Hematopoietic multipotent progenitor cell treated with erythropoietin and hydrocortisone succinate and interleukin-3 and kit ligand, for 17 days (in vitro differentiated cells): ENCODE results near the gene ATP5PB.

Experiments
- DNase-seq: peaks from one replicate; pipeline ENCODE4 v3.0.0-alpha.2; 2015; ENCODE audit warnings: low spot score

Gene ATP5PB

GRCh38 chr1:111448918-111449702 lies at the start of gene ATP5PB, which contains the start of gene WDR77:
TSS of gene ATP5PB (plus strand) at chr1:111449464. CDS start at chr1:111449542, 78 bp downstream.
TSS of gene WDR77 (minus strand) at chr1:111449256. CDS start at chr1:111449169, 87 bp downstream.
- DNase-seq = peak; percentile 99

- DNase-seq = peak; percentile 59
These were observed 49.3 kb upstream of the ATP5PB start for GRCh38 chr1:111399792-111400610.

GRCh38 chr1:111402083-111402482 lies 47.2 kb upstream of the ATP5PB start:
- DNase-seq = no peak

DNA sequence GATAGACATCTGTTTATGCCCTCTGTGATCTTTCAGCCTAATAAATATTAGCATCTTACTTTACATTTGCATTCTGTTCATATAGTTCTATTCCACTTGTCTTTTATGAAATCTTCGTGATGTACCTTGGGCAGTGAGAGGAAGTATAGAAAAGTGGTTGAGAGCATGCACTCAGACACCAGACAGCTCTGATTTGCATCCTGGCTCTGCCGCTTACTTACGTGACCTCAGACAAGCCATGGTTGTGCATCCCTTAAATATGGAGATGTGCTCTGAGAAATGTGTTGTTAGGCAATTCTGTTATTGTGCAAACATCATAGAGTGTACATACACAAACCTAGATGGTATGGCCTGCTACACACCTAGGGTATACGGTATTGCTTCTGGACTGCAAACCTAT lies 44.7 kb upstream of the ATP5PB start:
- DNase-seq = no peak

GRCh38 chr1:111406321-111406768 lies 42.9 kb upstream of the ATP5PB start:
- no peak for DNase-seq

- DNase-seq = no peak
These were observed 42.0 kb upstream of the ATP5PB start for GRCh38 chr1:111407301-111407700.

- no peak for DNase-seq
These were observed 36.4 kb upstream of the ATP5PB start for GRCh38 chr1:111412839-111413238.

DNA sequence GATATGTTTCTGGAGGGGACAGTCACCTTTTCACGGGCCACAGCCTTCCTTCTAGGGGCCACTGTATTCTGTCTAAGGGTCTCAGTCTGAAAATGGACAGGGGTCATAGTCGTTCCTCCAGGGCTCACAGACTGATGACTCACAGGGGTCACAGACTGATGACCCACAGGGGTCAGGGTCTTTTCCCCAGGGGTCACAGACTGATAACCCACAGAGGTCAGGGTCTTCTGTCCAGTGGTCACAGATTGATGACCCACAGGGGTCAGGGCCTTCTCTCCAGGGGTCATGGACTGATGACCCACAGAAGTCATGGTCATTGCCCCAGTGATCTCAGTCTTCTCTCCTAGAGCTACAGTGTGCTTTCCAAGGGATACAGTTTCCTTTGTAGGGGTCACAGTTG lies 34.5 kb upstream of the ATP5PB start:
- no peak for DNase-seq

DNA sequence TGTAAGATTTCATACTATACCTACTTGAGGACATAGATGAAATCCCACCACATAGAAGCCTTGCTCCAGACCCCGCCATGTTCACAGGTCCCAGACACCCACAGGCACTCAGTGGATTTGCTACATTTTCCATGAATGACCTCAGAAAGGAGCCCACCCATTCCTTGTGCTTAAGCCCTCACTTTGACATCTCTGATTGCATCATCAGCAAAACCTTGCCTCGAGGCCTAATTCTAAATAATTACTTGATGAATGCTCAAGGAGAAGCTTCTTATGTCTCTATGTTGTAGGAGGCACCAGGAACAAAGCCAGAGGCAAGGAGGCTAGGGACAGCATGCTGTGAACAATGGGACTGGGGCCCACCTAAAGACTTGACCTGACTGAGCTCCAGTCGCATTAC lies 33.8 kb upstream of the ATP5PB start:
- DNase-seq = no peak

DNA sequence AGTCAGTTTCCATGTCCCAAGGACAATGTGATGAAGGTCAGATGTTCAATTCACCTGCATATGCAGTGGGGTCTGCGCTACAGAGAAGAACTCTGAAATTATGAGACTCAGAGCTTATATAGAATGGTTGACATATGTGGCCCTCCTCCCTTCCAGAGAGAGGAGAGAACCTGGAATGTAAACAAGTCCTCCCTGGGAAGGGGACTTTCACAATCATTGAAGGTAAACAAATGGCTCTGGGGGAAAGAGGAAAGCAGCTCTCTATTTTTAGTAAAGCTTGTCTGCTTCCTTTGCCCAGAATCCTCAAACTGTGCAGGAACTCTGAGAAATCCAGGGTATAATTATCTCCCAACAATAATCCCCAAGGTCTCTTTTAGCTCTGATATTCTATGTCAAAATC lies 31.5 kb upstream of the ATP5PB start:
- DNase-seq = no peak

DNA sequence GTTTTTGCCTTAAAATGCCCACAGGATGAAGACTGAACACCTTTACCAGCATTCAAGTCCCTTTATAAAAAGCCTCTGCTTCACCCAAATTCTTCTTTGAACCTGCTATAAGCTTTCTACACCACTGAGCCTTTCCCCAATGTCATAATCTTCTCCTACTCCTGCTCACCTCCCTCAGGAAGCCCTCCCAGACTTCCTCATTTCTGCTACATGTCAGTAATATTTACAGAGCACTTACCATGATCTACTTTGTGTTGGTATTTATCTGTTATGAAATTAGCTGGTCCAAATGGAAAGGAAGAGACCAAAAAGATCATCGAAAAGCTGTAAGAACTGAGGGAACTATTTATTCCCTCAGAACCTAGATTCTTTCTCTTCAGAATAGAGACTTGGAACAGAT lies 30.2 kb upstream of the ATP5PB start:
- no peak for DNase-seq

DNA sequence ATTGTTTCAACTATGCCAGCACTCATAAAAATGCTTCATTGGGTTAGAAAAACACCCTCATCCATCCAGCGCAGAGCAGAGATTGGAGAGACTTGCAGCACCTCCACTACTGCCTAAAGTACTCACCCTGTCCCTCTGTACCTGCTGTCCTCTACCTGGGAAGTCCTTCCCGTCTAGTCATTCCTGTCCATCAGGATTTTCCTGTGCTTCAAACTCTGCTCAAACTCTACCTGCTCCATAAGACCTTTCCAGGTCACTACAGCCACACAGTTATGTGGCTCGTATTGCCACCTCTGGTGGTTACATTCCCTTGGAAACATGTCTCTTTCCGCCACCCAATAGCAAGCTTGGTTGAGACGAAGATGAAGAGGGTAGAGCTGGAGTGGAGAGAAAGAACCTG lies 28.9 kb upstream of the ATP5PB start:
- DNase-seq = no peak

DNA sequence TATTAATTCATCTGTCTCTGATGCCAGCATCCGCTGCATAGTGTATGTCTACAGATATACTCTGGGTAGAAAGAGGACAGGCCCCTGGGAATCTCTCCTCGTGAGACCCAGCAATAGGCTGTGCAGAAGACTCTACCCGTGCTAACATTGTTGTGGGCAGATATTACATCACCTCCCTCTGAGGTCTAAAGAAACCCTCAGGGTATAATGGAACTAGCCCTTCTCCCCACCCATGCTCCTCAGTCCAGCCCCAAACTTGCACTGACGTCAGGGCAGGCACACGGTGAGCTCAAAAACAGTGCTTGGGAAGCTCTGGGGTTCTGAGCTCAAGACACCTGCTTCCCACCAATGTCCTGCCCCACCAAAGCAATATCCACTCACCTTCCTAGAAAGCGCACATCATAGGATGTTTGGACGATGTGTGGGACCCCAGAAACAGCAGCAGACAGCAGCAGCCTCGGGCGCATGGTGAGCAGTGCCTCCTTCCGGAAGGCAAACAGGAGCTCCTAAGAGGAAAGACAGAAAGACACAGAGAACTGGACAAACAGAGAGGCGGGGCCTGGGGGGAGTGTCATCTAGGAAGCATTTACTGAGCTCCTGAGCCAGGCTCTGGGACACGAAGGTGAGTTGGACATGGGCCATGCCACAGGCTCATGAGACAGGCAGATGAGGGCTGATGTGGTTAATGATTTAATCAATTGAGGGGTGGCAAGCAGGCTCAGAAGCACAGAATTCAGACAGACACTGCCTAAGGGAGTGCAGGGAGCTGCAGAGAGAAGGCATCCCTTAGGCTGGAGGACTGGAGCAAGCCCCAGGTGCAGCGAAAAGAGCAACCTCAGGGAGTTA lies 26.5 kb upstream of the ATP5PB start:
- no peak for DNase-seq

- DNase-seq = no peak
These were observed 25.0 kb upstream of the ATP5PB start for GRCh38 chr1:111424281-111424680.

GRCh38 chr1:111436726-111437125 lies 12.5 kb upstream of the ATP5PB start:
- DNase-seq = no peak

GRCh38 chr1:111439461-111440351 lies 9.6 kb upstream of the ATP5PB start:
- DNase-seq = no peak

- DNase-seq = peak; percentile 17
These were observed 7.6 kb upstream of the ATP5PB start for GRCh38 chr1:111441573-111442192.

- DNase-seq = no peak
These were observed 6.8 kb upstream of the ATP5PB start for GRCh38 chr1:111442457-111442856.

GRCh38 chr1:111444031-111444430 lies 5.2 kb upstream of the ATP5PB start:
- DNase-seq = no peak

DNA sequence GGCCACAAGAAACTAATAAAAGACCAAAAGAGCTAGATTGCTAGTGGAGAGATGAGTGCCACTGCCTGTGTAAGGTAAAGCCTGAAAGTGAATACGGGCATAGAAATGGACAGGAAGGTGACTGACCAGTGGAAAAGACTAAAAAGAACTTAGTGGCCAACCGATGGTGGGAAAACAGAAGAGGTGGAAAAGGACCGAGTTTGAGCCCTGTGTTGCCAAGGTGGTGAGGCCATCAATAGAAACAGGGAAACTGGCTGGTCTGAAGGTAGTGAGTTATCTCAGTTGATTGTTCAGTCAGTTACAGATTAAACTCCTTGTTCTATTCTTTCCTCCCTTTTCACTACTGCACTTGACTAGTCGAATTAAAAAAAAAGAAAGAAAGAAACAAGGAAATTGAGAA lies 2.7 kb upstream of the ATP5PB start:
- no peak for DNase-seq
